Middle frontal gyrus (tissue), 1 donor: ENCODE results near the gene EHF.

ENCODE experiments used
- DNase-seq: peaks from one replicate; pipeline ENCODE4 v3.0.0-alpha.2; 2015; ENCODE audit warnings: low spot score; ENCODE audit errors: extremely low spot score

Gene EHF

DNA sequence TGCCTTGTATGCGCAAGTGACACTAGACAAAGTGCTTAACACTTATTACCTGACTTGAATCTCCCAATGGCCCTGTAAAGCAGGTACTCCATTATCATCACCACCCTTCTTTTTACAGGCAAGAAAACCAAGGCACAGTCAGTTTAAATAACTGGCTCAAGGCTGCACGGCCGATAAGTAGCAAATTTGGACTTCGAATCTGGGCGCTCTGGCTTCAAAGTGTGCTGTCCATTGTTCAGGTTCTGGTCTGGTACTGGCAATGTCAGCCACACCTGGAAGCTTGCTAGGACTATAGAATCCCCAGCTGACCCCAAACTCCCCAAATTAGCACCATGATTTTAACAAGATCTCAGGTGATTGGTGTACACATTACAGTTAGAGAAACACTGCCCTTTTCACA is 19.3 kb upstream of the EHF start:
- no peak for DNase-seq

DNA sequence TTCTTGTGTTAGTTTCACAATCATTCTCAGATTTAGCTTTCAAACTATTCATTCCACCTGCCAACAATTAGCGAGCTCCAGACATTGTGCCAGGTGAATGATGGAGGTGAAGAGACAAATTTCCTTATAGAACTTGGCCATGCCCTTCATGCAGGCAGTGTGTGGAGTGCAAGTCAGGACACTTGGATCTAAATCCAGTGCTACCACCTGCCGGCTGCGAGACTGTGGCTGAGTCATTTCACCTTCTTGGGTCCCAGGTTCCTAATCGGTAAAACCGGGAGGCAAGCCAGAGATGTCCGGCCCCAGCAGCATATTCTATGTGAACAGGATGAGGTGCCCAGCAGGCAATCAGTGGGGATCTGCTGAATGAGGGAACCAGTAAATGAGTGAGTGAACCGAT is 18.6 kb upstream of the EHF start:
- no peak for DNase-seq

DNA sequence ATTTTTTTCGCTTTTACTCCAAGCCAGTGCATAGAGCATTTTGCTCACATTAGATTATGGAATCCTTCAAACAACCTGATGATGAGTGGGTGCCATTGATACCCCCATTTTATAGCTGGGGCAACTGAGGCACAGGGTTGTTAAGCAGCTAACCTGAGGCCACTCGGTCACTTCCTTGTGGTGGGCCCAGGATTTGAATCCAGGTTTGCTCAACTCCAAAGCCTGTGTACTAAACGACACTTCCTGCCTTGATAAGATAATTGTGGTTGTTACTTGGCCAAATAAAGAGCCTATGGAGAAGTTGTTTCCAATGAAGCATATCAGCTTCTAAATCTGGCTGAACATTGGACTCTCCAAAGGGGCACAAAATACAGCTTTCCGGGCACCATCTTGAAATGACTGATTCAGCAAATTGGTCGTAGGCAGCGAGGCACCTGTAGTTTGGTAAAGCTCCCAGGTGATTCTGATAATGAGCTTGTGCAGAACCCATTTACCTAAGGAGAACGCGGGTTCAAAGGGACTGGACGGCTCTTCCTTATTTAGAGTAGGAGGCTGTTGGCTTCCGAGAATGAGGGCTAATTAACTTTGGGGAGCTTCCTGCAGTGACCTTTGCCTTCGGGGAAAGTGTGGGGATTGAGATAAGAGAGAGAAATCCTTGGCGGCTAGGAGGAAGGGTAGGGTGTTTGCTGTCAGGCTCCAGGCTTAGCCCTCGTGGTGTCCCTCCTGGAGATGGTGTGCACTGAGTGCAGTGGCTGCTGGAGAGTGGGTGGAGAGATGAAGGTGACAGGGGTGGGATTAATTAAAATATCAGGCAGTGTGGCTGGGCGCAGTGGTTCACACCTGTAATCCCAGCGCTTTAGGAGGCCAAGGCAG is 17.5 kb upstream of the EHF start:
- DNase-seq = no peak

DNA sequence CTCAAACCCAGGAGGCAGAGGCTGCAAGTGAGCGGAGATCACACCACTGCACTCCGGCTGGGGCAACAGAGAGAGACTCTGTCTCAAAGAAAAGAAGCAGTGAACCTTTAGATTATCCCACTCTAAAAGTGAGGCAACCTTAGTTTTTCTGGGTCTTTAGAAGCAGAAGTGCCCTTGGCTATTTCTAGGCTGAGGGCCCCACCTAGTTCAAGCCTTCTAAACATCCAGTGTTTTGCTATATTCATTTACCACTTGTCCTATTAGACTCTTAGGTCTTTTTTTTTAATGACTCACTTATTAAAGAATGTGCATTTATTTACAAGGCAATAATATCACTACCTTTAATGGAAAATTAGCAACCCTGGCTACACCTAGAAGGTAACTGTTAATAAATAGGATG is 16.7 kb upstream of the EHF start:
- no peak for DNase-seq

DNA sequence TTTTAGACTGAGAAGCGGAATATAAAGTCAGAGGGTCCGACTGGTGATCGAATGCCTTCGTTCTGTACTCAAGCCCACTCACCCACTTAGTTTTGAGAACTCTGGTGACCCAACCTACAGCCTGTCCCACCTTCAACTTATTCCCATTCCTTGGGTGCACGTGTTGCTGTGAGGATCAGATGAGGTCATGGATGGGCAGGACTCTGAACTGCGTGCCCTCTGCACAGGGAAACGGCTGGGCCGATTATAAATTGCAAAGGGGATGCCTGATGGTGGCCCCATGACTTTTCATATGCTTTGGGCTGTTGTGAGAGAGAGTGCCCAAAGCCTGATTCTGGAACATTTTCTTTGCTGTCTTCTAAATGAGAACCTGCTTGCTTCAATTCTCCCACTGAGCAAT is 16.0 kb upstream of the EHF start:
- DNase-seq = no peak

DNA sequence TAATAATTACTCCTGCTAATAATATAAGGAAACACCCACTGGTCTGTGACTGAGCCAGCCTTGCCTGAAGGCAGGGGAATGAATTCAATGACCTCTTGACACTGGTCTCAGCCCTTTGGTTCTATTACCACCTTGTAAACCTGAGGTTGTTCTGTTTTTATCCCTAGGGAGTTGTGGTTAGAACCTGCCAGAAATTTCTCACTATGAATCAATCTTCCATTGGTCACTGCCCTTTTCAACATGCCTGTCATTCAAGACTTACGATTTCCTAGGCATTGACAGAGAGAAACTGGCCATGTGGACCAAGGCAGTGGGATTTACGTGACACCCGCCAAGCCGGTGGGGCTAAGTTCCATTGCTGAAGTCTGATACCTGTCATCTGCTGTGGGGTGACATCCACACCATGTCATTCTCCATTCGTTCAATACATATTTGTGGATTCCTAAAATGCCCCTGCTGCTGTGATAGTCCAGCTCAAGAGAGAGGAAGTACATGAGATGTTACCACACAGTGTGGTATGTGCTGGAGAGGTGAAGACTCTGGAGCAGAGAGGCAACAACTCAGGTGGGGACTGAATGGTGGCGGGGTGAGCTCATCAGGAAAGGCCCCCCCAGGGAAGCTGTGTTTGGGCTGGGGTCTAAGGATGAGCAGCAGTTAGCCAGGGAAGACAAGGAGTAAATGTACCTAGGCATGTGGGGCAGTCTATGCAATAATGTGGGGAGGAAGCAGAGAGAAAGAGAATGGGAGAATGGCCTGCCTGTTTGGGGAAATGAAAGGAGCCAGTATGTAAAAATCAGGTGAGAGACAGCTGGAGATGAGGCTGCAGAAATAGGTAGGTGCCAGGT is 15.2 kb upstream of the EHF start:
- no peak for DNase-seq

DNA sequence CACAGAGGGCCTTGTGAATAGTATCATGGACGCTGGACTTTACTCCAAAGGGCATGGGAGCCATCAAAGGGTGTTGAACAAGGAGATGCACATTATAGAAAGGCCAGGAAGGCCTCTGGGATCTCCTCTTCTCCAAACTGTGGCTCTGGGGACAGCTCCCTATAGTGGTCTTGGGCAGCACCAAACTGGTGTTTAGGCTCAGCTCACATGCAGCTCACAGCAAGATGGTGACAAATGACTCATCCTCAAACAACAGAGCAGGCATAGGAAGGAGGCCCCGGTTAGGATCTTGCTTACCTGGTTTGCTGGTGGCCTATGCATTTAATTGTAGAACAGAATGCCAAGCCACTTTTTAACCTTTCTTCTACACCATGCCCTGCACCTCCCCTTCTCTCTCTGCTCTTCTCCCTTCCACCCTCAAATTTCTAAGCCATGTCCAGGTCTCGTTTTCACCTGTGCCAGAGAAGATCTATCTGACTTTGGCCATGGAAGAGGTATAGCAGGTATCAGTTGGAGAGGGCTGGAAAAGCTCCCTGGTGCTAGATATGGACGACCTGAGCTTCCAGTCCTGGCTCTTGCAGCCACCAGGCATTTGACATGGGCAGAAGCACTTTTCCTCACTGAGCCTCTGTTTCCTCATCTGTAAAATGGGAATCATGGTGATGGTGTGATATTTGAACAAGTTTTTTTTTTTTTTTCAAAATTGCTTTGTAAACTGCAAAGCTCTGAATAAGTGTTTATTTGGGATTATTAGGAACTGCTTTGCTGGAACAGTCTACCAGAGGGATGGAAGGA is 14.4 kb upstream of the EHF start:
- DNase-seq = no peak

DNA sequence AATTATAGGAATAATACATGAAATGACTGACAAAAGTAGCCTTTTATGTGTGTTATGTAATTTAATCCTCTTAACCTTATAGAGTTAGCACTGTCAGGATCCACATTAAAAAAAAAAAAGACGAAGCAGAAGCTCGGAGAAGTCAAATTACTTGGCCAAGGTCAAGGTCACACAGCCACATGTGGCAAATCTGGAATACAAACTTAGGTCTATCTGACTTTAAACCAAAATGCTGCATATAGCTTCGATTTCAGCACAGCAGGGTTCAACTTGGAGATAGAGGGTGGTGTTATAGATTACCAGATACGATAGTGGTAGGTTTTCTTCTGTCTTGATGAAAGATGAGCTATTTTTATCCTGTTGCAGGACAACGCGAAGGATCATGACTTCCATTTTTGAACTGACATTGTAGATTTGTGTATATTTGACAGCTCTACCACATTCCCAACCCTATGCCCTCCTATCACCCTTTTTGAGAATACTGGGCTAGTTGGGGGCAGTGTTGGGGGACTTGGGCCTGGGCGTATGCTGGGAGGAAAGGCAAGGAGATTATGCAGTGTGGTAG is 11.6 kb upstream of the EHF start:
- no peak for DNase-seq

DNA sequence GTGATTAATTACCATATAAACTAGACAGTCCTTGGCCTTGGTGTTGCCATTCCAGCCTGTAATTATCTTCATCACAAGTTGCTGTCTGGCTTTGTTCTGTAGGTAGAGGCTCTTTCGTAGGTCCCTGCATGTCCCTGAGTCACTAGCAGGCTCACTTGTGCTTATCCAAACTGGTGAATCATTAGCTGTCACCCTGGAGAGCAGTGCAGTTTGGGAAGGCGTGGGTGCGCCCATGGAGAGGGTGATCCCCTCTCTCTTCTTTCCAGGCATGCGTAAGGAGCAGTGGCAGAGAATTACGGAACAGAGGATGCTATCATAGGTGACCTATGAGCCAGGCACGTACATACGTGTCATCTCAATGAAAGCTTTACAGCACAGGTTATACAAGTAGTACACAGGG is 11.0 kb upstream of the EHF start:
- no peak for DNase-seq

DNA sequence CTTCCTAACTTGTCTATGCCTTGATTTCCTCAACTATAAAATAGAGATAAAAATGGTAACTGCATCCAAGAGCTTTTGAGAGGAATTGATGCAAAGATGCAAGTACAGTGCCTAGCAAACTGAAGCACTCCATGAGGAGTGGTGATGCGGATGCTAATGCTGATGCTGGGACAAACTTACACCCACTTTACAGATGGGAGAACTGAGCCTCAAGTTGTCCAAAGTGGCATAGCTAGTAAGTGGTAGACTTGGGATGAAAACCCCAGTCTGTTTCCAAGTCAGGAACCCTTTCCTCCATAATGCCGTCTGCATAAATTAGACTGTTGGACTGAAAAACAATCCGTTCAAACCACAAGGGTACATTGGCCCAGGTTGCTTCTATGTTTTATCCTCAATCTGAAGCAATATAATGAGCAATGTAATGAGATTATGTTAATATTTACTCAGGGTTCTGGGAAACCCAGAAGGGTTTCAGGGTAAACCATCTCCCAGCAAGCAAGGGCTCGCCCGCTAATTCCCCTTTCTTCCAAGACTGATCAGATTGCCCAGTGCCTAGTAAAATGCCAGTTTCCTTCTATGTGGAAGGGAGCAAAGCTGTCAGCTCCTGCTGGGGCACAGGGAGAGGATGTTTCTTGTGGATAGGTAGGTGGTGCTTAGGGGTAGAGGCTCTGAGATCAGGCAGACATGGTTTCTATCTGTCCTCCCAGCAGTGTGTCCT is 10.4 kb upstream of the EHF start:
- DNase-seq = no peak

DNA sequence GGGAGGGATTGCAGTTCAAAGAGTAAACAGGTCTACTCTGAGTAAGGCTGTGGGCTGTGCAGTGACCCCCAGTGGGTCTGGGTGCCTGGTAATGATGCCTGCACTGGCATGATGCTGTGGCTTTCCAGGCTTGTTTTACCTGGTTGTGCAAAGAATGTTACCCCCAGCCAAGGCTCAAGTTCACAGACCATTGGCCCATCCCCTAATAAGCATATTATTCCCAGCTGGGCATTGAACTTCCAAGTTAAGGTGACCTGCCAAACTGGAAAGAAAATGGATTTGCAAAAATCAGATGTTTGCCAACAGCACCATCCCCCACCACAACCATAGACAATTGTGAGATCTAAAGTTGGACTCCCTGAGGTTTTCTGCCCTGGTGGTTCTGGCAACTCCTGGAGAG is 7.9 kb upstream of the EHF start:
- DNase-seq = no peak

DNA sequence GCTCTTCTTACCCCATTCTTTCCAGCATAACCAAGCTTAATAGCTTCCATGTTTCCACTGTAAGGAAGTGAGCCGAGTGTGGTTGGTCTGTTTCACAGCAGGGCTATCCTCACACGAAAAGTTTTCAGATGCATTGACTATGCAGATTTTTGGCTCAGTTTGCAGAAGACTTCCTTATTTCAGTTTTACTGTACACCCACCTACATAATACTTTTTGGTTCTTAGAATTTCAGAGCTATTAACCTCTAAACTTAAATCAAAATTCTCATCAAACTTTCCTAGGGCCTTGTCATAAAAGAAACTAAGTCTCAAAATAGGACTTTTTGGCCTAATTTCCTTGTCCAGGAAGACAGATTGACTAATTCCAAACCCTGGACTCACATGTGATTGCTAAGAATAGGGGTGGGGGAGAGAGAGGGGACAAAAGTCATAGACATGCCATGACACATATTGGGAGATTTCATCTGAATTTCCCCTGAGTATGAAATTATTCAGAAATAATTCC is 7.3 kb upstream of the EHF start:
- no peak for DNase-seq

DNA sequence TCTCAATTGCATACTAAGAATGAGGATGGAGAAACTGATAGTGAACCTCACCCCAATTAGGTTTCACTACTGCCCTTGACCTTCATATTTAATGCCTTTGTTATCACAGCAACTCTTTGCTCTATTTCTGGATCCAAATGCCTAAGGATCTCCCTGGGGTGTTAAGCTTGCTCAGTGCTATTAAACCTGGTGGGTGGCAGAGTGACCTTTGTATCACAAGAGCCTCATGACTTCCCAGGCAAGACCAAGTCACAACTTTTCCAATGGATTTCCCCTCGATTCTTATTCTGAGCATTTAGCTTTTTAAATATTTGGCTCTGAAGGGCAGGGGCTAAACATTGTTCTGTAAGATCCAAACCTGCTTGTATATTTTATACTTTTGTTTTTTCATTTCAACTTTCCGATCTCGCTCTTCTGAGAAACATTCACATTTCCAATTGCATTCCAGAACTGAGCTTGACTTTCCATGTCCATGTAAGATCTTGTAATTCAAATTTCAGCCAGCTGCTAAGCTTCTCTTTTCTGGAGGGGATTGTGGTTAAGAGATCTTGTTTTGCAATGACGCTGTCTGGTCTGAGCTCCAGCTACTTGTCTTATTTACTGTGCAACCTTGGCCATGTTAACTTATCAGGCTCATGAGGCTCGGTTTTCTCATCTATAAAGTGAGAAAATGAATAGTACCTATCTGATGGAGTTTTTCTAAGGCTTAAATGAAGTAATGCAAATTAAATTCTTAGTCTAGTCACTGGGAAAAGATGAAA is 6.4 kb upstream of the EHF start:
- no peak for DNase-seq

DNA sequence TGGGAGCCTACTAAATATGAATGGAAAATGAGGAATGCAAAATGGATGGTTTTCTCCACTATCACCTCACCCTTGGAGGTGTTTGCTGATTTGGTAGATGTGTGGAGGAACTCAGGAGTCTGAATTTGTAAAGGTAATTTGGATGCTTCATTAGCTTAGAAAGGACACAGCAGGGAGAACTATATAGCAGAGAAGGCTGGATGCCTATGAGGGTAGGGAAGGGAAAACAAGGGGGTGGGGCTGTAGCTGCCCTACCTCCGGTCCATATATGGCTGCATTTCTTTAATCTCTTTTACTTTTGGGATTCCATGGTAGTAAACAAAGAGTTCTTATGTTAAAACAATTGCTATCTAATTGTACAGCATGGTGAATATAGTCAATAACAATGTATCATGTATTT is 4.8 kb upstream of the EHF start:
- DNase-seq = no peak

DNA sequence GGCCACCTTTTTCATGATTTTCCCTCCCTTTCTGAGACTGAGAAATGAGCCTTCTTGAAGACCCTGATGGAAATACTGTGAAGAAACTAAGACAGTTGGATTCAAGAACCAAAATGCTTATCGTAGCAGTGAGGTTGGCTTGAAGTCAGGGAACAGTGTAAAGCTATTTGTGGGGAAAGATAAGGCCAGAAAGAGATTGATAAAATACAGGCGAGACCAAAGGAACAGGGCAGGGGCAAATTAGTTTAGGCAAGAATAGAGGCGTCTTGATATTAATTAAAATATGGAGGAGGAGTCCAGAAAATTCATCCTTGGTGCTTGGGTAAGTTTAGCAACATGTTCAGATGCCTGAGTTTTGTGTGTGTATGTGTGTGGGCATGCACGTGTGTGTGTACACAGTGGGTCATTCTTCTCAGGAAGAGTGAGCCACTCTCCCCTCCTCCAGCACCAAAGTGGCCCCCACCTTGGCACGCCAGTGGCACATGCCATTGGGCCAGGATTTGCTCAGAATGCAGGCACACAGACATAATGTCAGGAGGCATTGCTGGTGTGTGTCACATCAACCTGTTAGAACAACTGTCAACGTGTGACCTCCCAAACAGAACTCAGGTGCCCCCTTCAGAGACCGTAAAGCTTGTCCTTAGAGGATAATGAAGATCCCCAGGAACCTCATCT is 3.9 kb upstream of the EHF start:
- DNase-seq = no peak

DNA sequence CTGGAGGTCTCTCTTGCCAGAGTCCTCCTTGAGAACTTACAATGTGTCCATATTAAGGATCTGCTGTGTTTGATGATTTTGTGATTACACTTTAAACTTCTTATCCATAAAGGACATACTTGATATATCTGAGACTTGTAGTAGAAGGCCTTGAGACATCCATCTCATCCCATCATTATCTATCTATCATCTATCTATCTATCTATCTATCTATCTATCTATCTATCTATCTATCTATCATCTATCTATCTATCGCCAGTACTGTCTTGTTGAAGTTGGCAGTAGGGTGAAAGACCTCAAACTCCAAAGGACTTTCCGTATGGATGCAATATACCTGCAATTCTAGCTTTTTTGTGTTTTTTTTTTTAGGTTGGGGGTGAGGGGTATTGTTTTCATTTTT is 2.5 kb upstream of the EHF start:
- no peak for DNase-seq

DNA sequence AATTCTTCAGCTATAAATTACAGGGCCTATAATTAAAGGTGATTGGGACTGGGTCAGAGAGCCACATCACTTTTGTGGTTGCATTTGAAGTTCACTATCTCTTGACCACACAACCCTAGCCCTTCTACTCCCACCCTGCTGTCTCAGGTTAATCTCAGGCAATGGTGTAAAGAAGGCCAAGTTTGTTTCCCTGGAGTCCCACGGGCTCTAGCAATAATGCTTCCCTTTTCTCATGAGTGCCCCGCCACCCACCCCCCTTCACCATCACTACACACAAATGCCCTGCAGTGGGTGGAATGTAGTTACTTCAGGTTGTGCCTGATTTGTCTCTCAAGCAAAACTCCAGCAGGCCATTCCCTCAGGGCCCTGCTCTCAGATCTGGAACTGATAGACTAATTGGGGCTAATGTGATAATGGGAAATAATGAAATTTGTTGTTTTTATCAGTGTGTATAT is 1.8 kb upstream of the EHF start:
- DNase-seq = no peak

DNA sequence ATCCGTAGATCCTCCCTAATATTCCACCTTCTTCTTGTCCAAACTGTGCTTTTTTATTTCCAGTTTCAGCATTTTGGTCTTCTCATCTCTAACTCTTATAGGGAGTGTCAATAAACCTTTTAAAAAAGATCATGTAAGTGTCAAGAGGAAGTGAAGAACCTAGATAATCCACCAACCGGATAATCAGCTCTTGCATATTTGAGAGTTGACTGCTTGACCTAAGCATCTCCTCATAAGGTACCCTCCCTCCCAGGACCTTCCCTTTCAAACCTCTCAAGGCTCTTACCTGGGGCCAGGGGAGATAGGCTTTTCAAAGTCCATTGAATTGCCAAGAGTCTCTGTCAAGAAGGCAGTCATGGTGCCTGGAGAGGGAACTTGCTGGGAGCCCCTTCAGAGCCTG is 691 bp upstream of the EHF start:
- no peak for DNase-seq

DNA sequence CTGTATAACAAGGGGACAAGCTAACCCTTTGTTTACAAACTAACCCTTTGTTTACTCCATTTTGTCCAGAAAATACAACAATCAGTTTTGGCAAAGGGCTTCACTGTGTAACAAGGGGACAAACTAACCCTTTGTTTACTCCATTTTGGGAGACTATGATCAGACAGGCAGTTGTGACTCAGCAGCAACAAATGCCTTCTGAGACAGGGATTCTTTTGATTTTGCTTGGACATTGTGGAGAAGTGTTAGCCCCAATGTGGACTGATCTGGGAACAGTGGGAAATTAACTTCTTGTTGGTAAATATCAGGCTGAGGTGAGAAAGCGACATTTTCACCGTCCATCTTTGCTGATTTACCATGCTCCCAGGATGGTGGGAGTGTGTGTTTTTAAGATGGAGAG is 983 bp downstream of the EHF start:
- no peak for DNase-seq
